Astrocyte (in vitro differentiated cells and primary cell): Measurements from ENCODE around the gene CHAT. TPM values are rescaled to one million over a fixed set of nuclear protein-coding genes. Genes with fewer than 3 reads are reported as not detected.

Experiments
- DNase-seq: peaks from one replicate; pipeline ENCODE4 v3.0.0-alpha.2; 2010; ENCODE audit warnings: low read depth
- FAIRE-seq: peaks from 2 replicates; lab custom pipeline; 2011; peaks lifted over from hg19 to GRCh38; lab: Jason Lieb, UNC
- H2AFZ ChIP-seq: 2 replicates; pipeline ENCODE4 v1.6.0; 2012; ENCODE audit warnings: low read depth, low read length, inconsistent platforms
- H3K27ac ChIP-seq: 2 replicates; pipeline ENCODE4 v1.5.1; 2011; ENCODE audit warnings: low read depth, low read length, inconsistent platforms
- H3K27me3 ChIP-seq: 2 replicates; pipeline ENCODE4 v1.6.0; 2011; ENCODE audit warnings: low read length, inconsistent platforms; ENCODE audit not compliant: insufficient read depth
- H3K36me3 ChIP-seq: 2 replicates; pipeline ENCODE4 v1.5.1; 2011; ENCODE audit warnings: low read length, inconsistent platforms; ENCODE audit not compliant: insufficient read depth
- H3K4me1 ChIP-seq: 2 replicates; pipeline ENCODE4 v1.5.1; 2011; ENCODE audit warnings: low read length, inconsistent platforms; ENCODE audit not compliant: insufficient read depth
- H3K4me2 ChIP-seq: 2 replicates; pipeline ENCODE4 v1.6.0; 2012; ENCODE audit warnings: low read length, inconsistent platforms
- H3K4me3 ChIP-seq: 2 replicates; pipeline ENCODE4 v1.5.1; 2011; ENCODE audit warnings: low read depth, mild to moderate bottlenecking, low read length, inconsistent platforms; ENCODE audit not compliant: insufficient read depth
- H3K79me2 ChIP-seq: 2 replicates; pipeline ENCODE4 v1.6.0; 2012; ENCODE audit warnings: mild to moderate bottlenecking, low read length, inconsistent platforms; ENCODE audit not compliant: insufficient read depth
- H3K9ac ChIP-seq: 2 replicates; pipeline ENCODE4 v1.6.0; 2012; ENCODE audit warnings: mild to moderate bottlenecking, low read length, inconsistent platforms
- H3K9me3 ChIP-seq: 2 replicates; pipeline ENCODE4 v1.5.1; 2012; ENCODE audit warnings: low read depth, mild to moderate bottlenecking, low read length, inconsistent platforms; ENCODE audit not compliant: insufficient read depth
- H4K20me1 ChIP-seq: 2 replicates; pipeline ENCODE4 v1.6.0; 2012; ENCODE audit warnings: low read length, inconsistent platforms; ENCODE audit not compliant: insufficient read depth
- H3K27ac Mint-ChIP-seq: one replicate; pipeline ENCODE4 v1.8.0; 2021; ENCODE audit warnings: mild to moderate bottlenecking, mixed read lengths; ENCODE audit not compliant: unreplicated experiment
- H3K27me3 Mint-ChIP-seq: one replicate; pipeline ENCODE4 v1.8.0; 2021; ENCODE audit warnings: low read depth, mixed read lengths; ENCODE audit not compliant: unreplicated experiment
- H3K36me3 Mint-ChIP-seq: one replicate; pipeline ENCODE4 v1.8.0; 2021; ENCODE audit warnings: low read depth, mixed read lengths; ENCODE audit not compliant: unreplicated experiment
- H3K4me1 Mint-ChIP-seq: one replicate; pipeline ENCODE4 v1.8.0; 2021; ENCODE audit warnings: low read depth, mixed read lengths; ENCODE audit not compliant: unreplicated experiment
- H3K4me3 Mint-ChIP-seq: one replicate; pipeline ENCODE4 v1.8.0; 2021; ENCODE audit warnings: mild to moderate bottlenecking, moderate library complexity, mixed read lengths; ENCODE audit not compliant: unreplicated experiment
- H3K9me3 Mint-ChIP-seq: one replicate; pipeline ENCODE4 v1.8.0; 2021; ENCODE audit warnings: mild to moderate bottlenecking, mixed read lengths; ENCODE audit not compliant: unreplicated experiment
- EZH2 ChIP-seq: IDR thresholded peaks from 2 replicates; pipeline ENCODE4 v1.6.1; 2012; ENCODE audit warnings: mild to moderate bottlenecking, low read length, inconsistent platforms; ENCODE audit not compliant: insufficient read depth
- total RNA-seq: library from RNA; stranded (reverse); gene quantifications from 2 replicates; pipeline ENCODE4 v1.2.1, GENCODE V29; 2021
- TF ChIP-seq, protein P1 (sequence below): IDR thresholded peaks from 2 replicates; pipeline ENCODE4 v1.5.1; 2011; ENCODE audit warnings: low read depth, mild to moderate bottlenecking, inconsistent platforms, low read length, moderate library complexity; ENCODE audit not compliant: insufficient read depth

The CHAT gene
- total RNA-seq, 1 donor from 2014 or later = 1.00 TPM

- no peak overlapping the region for H3K4me3 ChIP-seq
- H4K20me1 ChIP-seq = no peaks in the 10 kb centered on the region
- H3K4me3 Mint-ChIP-seq = no peak overlapping the region
- H3K27ac Mint-ChIP-seq = no peak overlapping the region
- H3K79me2 ChIP-seq = no peaks in the 10 kb centered on the region
- H2AFZ ChIP-seq = no peak overlapping the region
- H3K27ac ChIP-seq = no peak overlapping the region
- no peak for TF ChIP-seq EZH2
- TF ChIP-seq, protein P1, sequence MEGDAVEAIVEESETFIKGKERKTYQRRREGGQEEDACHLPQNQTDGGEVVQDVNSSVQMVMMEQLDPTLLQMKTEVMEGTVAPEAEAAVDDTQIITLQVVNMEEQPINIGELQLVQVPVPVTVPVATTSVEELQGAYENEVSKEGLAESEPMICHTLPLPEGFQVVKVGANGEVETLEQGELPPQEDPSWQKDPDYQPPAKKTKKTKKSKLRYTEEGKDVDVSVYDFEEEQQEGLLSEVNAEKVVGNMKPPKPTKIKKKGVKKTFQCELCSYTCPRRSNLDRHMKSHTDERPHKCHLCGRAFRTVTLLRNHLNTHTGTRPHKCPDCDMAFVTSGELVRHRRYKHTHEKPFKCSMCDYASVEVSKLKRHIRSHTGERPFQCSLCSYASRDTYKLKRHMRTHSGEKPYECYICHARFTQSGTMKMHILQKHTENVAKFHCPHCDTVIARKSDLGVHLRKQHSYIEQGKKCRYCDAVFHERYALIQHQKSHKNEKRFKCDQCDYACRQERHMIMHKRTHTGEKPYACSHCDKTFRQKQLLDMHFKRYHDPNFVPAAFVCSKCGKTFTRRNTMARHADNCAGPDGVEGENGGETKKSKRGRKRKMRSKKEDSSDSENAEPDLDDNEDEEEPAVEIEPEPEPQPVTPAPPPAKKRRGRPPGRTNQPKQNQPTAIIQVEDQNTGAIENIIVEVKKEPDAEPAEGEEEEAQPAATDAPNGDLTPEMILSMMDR = no peak
- peaks cover 22% of the 10 kb centered on the region for H3K4me1 Mint-ChIP-seq
- no peaks in the 10 kb centered on the region for H3K4me1 ChIP-seq
- H3K27me3 Mint-ChIP-seq = peaks cover 61% of the 10 kb centered on the region
- DNase-seq (no peak), FAIRE-seq (no peak)
- no peaks in the 10 kb centered on the region for H3K36me3 ChIP-seq
- H3K27me3 ChIP-seq = peaks cover 5% of the 10 kb centered on the region
- H3K9me3 ChIP-seq = no peaks in the 10 kb centered on the region
- no peak overlapping the region for H3K9ac ChIP-seq
- H3K9me3 Mint-ChIP-seq = peaks cover 5% of the 10 kb centered on the region
- H3K4me2 ChIP-seq = no peak overlapping the region
- no peaks in the 10 kb centered on the region for H3K36me3 Mint-ChIP-seq
These were observed 16.2 kb upstream of the CHAT start for GRCh38 chr10:49597426-49598163.

- no peaks in the 10 kb centered on the region for H3K36me3 ChIP-seq
- FAIRE-seq = no peak
- H3K4me3 ChIP-seq = no peak overlapping the region
- TF ChIP-seq, protein P1 = no peak
- TF ChIP-seq EZH2 = no peak
- Mint-ChIP-seq H3K27ac (no peak overlapping the region), H3K4me3 (no peak overlapping the region), H3K9me3 (peaks cover 5% of the 10 kb centered on the region), H3K36me3 (no peaks in the 10 kb centered on the region), H3K27me3 (peaks cover 65% of the 10 kb centered on the region), H3K4me1 (peaks cover 22% of the 10 kb centered on the region)
- no peak overlapping the region for H3K9ac ChIP-seq
- H3K27ac ChIP-seq = no peak overlapping the region
- no peaks in the 10 kb centered on the region for H3K9me3 ChIP-seq
- H2AFZ ChIP-seq = no peak overlapping the region
- no peak for DNase-seq
- peaks cover 8% of the 10 kb centered on the region for H3K27me3 ChIP-seq
- no peak overlapping the region for H3K4me2 ChIP-seq
- no peaks in the 10 kb centered on the region for H3K79me2 ChIP-seq
- no peaks in the 10 kb centered on the region for H4K20me1 ChIP-seq
- H3K4me1 ChIP-seq = no peaks in the 10 kb centered on the region
These were observed 15.5 kb upstream of the CHAT start for GRCh38 chr10:49598164-49598856.
